GM10266 (cell line): ENCODE measurements around the gene PRELID1.

Experiments used
- DNase-seq: peaks from one replicate; pipeline ENCODE4 v3.0.0; 2012; ENCODE audit errors: extremely low spot score
- CTCF ChIP-seq: IDR thresholded peaks from 2 replicates; pipeline ENCODE4 v1.5.1; 2012; ENCODE audit warnings: mild to moderate bottlenecking, low read depth; ENCODE audit not compliant: control insufficient read depth, insufficient read depth; ENCODE audit errors: missing control alignments

The PRELID1 gene

GRCh38 chr5:177334155-177334551 lies 30.6 kb downstream of the PRELID1 start:
- no peak for DNase-seq
- no peak for TF ChIP-seq CTCF

- no peak for DNase-seq
These were observed 31.4 kb downstream of the PRELID1 start for GRCh38 chr5:177334781-177335700.

GRCh38 chr5:177335701-177336065 lies 32.1 kb downstream of the PRELID1 start:
- DNase-seq = no peak
- no peak for TF ChIP-seq CTCF

More at GRCh38 chr5:177334781-177335700, 31.4 kb downstream of the PRELID1 start:
- no peak for TF ChIP-seq CTCF

- TF ChIP-seq CTCF = peak; percentile 8
- no peak for DNase-seq
These were observed 32.5 kb downstream of the PRELID1 start for GRCh38 chr5:177336112-177336511.

- TF ChIP-seq CTCF = no peak
- no peak for DNase-seq
These were observed 33.2 kb downstream of the PRELID1 start for GRCh38 chr5:177336603-177337494.

- DNase-seq = no peak
- TF ChIP-seq CTCF = no peak
These were observed 34.9 kb downstream of the PRELID1 start for GRCh38 chr5:177338251-177339106.
